Erythroblast (primary cell): Measurements from ENCODE around the gene ZNF408.

Experiments used
- GATA1 ChIP-seq: IDR thresholded peaks from 2 replicates; pipeline ENCODE4 v1.6.1; 2011; ENCODE audit warnings: low read depth, mild to moderate bottlenecking, control low read depth, low read length, moderate library complexity
- POLR2A ChIP-seq: IDR thresholded peaks from 2 replicates; pipeline ENCODE4 v1.6.1; 2011; ENCODE audit warnings: mild to moderate bottlenecking, low read length

DNA sequence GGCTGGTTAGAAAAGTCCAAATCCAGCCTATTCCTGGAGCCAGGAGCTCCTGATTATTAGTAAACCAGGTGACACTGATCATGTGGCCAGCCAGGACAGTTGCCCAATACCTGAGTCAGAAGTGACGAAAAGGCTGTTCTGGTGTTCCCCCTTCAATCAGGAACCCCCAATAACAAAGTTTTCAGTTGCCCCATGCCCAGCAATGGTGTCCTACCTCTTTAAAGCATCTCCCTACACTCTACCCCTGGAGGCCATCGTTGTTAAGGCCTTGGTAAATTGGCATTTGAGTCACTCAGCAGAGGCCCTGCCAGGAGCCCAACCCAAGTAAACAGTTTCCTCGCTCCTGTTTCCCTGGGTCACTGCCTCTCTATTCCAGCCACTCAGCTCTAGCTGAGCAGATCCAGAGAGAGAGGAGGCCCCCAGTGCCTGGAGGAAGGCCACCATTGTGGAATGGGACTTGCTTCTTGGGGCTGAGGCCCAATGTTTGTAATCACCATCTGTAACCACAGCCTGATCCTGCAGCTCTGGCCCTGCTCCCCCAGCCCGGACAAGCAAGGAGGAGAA, 25.5 kb upstream of the ZNF408 start:
- TF ChIP-seq POLR2A (no peak), GATA1 (no peak)
